HL-60/S4 (cell line): Measurements from ENCODE around the gene ZNF75A.
"Not testable (repeated sequence)": the region's sequence is repeated elsewhere in the genome, so short reads cannot be mapped to it uniquely, and the experiment has no call there.

Experiments
- in situ Hi-C: fragments of 300-500 bp; cut with MboI; formaldehyde crosslinking; loops from 2 replicates; pipeline ENCODE4 v1.14.3; 2022; ENCODE audit warnings: low sequenced_read_pairs

The ZNF75A gene

DNA sequence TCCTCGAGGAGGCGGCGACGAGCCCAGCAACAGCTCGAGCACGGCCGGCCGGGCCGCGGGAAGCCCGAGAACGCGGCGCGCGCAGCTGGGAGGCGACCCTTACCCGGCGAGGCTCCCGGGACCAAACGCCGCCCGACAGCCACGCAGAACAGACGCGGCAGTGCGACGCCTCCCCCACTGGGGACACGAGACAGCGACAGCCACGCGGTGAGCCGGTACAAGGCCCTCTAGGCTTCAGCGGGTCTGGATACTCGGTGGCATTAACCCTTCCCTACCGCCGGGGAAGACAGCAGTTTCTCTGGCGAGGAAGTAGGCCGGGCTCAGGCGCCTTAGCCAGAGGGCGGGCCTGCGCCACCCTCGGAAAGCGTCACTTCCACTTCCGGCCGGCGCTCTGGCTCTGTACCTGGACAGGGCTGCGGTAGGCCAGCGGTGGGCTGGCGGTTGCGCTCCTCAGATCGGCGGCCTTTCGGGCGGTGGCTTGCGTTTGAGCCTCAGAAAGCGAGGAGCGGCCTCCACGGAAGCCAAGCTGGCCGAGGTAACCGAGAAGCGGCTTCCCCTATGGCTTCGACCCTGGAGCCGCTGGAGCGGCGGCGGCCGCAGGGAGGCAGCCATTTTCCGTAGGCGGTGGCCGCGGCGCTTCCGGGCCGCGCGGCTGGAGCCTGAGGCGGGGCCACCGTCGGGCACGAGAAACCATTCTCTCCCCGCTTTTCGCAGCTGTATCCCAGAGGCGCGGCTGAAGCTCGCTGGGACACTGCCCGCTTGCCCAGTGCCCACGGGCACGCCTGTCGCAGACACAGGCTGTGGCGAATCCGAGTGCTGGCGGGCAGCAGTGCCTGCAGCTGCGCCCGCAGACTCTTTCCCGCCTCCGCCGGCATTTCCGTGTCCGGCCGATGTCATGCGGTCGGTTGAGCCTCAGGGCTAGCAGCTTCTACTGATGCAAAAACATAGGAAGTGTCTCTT, at the start of gene ZNF75A, which contains the start of gene TIGD7:
ZNF75A (plus strand) TSS at position 389 of the 960 bp plus-strand sequence. CDS start 2,932 bp downstream, outside the sequence.
TIGD7 (minus strand) TSS at position 322 of the 960 bp plus-strand sequence. CDS start 4,816 bp downstream, outside the sequence.
- in situ Hi-C loops, result no loop called here

DNA sequence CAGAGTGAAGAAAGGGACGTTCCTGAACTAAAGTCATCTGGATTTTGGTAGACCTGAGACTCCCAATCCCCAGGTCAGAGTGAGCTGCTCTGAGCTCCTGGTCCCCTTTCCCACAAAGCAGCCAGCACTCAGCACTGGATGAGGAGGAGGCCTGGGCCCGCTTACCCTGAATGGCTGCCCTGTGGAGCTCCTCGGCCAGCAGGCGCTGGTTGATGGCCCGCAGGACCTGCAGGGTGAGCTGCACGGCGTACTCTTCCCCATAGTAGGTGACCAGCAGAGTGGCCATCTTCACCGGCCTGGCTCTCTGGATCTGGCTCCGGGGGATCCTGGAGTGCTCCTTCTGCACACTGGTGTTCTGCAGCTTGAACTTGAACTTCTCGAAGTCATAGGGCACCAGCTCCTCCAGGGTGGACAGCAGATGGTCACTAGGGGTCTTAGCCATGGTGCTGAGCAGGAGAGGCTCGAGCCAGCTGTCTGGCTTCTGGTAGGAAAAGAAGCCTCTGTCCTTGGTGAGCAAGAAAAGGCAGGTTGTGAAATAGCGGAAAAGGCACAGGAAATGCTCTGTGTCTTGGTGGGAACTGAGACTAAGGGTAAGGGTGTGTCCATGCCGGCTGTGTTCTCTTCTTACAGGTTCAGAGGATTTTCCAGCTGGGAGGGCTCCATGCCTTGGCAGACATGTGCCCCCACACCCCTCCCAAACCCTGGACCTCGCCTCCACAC, 49.0 kb upstream of the ZNF75A start, which contains the start of gene MEFV:
MEFV (minus strand) TSS at position 488 of the 720 bp plus-strand sequence; CDS start at position 442, 46 bp downstream.
- in situ Hi-C loops, result no loop called here

DNA sequence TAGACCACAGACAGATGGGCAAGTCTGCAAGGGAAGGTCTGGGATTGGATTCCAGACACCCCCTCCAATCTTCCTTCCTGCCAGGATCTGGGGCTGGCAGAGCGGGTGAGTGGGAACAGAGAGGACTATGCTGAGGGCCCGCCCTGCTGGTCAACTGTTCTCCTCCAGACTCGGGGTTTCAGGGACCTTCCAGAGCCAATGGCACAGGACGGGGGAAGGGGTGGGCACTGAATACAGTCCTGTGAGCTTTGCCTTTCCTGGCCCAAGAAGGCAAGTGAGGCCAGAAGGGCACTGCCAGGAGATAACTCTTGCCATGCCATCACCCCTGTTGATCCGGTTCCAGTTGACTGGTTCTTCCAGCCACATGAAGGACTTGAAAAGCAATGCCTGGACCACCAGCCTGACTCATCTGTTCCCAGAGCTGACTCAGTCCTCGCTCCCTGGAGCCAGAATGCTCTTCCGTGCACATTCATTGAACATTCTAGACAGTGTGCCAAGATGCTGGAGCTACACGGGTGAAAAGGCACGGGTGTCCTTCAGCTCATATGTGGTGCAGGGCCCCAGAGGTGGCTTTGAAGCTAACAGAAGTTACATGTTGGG, 48.3 kb upstream of the ZNF75A start:
- in situ Hi-C loops, result no loop called here

DNA sequence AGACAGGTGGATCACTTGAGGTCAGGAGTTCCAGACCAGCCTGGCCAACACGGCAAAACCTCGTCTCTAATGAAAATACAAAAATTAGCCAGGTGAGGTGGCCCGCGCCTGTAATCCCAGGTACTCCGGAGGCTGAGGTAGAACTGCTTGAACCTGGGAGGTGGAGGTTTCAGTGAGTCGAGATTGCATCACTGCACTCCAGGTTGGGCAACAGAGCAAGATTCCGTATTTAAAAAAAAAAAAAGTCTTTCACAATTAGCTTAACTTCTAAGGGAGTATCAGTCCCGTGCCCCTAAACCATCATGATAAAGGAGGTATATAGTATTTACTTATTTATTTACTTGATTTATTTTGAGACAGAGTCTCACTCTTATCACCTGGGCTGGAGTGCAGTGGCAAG, 45.5 kb upstream of the ZNF75A start:
- in situ Hi-C loops, result no loop called here

DNA sequence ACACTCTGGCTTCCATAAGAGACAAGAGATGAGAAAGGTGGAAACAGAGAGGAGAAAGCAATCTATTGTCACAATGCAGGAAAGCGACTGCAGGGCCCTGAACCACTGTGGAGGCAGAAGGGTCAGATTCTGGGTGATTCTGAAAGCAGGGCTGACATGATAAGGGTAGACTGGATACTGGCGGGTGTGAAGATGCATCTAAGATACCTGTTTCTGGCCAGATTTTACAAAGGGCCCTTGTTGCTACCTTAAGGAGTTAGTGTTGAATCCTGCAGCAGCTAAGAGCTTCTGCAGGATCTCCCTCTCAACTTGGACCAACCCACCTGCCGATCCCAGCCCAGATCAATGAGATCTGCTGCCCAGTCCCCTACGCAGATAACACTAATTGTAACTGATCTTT, 42.8 kb upstream of the ZNF75A start:
- in situ Hi-C loops, result no loop called here

DNA sequence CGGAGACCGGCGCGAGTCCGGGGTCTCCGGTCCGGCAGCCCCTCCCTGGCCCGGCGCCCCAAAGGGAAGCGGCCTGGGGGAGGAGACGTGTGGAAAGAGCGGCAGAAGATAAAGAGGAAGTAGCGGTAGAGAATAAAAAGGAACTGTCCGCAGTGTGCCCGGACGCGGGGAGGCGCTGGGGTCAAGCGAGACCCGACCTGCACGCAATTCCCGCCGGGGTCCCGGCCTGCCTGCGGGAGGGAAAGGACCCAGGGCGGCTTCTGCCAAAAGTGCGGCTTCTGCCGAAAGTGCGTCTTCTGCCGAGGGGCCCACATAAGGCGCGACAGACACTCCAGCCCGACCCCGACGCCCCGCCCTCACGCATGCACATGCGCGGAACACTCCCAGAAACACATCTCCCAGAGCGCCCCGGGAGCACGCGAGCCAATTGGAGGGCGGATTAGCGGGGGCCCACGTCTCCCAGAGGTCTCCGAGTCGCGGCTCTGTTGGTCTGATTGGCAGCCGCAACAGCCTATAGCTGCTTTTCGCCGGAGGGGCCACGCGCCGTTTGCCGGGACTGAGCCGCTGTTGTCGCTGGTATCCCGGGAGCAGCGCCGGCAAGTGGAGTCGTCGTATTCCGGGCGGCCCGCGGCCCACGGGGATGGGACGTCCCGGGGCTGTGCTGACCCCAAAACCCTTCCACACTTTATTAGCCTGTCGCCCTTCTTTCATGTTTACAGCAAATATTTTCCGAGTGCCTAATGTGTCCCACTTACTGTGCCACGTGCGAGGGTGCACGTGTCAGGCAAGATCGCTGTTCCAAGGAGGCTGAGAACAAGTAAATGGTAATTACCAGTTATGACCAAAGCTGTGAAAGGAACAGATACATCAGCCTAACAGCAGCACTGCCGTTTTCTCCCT, 40.9 kb upstream of the ZNF75A start:
- in situ Hi-C loops, result no loop called here

DNA sequence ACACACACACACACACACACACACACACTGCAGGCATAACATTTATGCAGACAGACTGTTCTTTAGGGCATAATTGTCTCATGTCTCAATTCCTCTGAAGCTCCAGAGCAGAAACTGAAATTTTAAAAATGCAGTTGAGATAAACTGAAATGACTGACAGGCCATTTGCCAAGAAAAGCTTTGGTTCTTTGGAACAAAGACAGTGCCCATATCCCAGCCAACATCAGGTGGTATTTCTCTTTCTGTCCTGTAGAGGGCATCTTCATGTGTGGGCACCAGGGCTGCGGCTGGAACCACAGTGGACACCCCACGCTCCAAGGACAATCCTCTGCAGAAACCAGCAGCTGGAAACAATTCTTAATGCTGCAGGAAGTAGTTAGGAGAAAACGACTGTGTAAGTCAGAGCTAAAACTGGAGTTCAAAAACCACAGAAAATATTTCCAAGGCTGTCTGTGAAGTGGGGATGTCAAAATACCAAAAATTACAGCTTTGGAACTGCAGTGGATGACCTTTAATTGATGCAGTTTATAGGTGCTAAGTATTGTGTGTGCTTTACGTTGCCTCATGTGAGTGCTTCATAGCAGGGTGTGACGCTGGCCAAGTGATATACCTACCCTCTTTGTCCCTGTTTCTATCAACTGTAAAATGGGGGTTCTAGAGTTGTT, 38.3 kb upstream of the ZNF75A start:
- in situ Hi-C loops, result no loop called here

DNA sequence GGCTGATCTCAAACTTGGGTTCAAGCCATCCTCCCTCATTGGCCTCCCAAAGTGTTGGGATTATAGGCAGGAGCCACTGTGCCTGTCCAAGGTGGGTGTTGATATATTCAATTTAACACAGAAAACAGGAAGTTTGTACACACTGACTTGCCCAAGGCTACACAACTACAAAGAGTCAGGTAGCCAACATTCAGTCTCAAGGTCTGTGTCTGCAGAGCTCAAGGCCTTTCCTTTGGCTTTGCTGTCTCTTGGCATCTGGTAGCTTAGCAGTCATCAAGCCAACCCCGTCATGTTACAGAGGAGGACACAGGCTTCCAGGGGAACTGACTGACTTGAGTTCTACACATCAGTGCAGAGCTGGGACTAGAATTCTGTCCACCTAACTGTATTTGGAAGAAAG, 37.0 kb upstream of the ZNF75A start:
- in situ Hi-C loops, result no loop called here

DNA sequence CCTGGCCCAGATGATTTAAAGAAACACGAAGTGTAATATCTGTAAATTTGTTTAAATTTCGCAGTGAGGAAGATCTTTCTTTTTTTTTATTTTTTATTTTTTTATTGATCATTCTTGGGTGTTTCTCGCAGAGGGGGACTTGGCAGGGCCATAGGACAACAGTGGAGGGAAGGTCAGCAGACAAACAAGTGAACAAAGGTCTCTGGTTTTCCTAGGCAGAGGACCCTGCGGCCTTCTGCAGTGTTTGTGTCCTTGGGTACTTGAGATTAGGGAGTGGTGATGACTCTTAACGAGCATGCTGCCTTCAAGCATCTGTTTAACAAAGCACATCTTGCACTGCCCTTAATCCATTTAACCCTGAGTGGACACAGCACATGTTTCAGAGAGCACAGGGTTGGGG, 34.6 kb upstream of the ZNF75A start:
- in situ Hi-C loops, result not testable (repeated sequence)

DNA sequence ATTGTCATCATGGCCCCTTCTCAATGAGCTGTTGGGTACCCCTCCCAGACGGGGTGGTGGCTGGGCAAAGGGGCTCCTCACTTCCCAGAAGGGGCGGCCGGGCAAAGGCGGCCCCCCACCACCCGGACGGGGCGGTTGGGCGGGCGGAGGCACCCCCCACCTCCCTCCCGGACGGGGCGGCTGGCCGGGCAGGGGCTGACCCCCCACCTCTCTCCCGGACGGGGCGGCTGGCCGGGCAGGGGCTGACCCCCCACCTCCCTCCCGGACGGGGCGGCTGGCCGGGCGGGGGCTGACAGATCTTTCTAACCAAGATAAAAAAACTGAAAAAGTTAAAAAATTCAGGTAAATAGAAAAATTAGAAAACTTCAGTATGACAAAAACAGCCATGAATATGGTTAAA, 34.0 kb upstream of the ZNF75A start:
- in situ Hi-C loops, result not testable (repeated sequence)

DNA sequence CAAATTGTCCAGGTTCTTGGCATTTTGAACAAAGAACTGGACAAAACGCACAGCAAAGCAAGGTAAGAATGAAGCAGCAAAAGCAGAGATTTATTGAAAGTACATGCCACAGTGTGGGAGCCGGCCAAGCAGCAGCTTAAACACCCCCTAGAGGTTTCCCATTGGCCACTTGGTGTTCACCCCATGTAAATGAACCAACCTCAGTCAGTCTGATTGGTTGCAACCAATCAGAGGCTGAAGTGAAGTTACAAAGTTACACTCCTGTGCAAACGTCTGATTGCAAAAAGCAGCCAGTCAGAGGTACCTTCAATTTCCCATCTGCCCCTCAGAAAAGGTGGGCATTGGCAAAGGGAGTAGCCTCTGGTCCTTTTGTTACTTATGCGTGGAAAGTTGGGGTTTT, 30.8 kb upstream of the ZNF75A start:
- in situ Hi-C loops, result no loop called here

DNA sequence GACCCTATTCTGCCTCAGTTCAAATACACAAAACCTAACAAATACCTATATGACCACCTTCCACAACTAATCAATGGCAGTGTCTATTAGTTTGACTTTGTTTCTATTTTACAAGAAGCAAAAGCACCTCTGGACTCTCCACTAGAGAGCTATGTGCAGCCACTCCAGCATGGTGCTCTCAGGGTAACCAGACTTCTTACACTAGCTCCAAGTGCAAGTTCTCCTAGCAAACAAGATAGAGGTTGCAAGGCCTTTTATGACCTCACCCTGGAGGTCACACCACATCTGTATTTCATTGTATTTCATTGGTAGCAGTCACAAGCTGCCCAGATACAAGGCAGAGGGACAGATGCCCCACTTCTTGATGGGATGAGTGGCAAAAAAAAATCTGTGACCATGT, 30.4 kb upstream of the ZNF75A start:
- in situ Hi-C loops, result no loop called here

DNA sequence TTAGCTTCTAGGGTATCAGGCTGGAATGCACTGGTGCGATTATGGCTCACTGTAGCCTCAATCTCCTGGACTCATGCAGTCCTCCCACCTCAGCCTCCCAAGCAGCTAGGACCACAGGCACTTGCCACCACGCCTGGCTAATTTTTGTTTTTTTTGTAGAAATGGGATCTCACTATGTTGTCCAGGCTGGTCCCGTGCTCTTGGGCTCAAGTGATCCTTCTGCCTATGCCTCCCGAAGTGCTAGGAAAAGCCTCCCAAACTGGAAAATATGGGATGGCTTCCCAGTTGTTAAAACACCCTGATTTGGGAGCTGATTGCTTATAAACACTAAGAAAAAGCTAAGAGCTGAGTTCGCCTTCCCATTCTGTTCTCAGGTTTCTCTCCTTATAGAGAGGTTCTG, 28.6 kb upstream of the ZNF75A start:
- in situ Hi-C loops, result no loop called here

DNA sequence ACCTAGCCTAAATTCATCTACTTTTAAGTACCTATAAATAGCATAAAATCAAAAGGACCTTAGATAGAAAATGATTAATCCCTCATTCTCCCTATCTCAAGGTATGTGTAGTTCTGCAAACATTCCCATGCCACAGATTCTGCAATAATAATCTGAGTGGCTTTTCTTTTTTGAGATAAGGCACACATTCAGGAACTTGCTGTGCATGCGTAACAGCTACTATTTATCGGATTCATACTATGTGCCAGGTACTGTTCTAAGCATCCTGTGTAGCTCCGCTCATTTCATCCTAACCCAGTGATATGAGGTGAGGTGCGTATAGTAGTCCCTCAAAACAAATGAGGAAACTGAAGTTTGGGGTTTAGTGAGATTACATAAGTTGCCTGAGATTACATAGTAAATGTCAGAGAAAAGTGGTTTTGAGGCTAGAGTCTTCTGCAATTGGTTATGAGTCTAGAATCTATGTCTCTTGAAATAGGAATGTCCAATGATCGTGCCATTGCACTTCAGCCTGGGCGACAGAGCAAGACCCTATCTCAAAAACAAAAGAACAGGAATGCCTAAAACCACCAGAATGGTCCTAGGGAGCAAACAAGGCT, 24.0 kb upstream of the ZNF75A start:
- in situ Hi-C loops, result no loop called here

DNA sequence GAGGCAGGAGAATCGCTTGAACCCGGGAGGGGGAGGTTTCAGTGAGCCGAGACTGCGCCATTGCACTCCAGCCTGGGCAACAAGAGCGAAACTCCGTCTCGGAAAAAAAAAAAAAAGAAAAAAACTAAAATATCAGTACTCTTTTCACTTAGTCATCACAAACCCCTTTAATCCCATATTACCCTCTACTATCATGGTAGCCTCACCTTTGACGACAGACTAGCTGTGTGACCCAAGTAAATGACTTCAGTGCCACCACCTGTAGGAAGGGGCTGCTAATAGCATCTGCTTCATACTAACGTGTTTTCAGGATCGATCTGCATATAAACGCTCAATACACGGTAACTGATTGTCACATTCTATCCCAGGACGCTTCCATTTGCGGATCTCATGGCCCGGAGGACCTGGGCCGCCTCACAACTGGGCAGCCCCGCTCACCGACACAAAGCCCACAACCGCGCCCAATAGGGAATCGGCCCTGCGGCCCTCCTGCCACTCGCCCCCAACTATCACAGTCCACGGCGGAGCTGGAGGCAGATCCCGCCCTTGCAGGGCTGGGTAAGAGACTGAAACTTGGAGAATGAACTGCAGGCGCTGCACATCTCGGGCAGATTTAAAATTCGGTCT, 23.1 kb upstream of the ZNF75A start:
- in situ Hi-C loops, result no loop called here

DNA sequence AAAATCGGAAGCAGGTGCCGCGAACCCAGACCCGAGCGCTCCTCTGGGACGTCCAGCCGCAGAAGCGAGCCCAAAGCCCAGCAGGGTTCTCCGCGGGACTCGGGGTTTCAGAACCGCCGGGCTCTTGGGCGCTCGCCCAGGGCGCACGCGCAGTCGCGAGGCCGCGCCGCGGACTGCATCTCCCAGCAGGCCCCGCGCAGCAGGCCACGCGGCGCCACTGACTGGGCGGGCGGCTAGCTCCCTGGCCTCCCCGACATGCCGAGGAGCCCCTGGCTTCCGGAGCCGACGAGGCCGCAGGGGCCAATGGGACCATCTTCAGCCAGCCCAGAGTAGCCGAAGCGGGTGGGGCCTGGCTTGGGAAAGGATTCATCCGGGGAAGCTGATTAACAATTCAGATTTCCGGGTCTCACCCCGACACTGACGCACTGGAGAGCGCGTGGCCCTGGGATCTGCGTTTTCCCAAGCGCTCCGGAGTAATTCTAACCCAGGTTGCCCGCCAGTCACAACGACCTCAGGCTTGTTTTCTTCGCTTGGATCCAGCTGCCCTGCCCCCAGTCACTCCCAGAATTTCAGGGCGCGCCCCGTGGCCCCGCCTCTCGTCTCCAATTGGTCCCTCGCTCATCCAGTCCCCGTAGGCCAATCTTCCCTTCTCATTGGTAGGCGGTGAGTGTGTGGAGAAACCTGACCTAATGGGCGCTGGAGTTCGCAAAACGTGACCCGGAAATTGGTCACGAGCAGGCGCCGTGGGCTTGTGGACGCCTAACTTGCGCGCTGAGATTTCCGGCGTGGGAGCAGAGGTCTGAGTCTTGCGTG, 22.4 kb upstream of the ZNF75A start, which contains the start of gene ZNF263:
ZNF263 (plus strand) TSS at position 762 of the 813 bp plus-strand sequence. CDS start 328 bp downstream, outside the sequence.
- in situ Hi-C loops, result no loop called here

DNA sequence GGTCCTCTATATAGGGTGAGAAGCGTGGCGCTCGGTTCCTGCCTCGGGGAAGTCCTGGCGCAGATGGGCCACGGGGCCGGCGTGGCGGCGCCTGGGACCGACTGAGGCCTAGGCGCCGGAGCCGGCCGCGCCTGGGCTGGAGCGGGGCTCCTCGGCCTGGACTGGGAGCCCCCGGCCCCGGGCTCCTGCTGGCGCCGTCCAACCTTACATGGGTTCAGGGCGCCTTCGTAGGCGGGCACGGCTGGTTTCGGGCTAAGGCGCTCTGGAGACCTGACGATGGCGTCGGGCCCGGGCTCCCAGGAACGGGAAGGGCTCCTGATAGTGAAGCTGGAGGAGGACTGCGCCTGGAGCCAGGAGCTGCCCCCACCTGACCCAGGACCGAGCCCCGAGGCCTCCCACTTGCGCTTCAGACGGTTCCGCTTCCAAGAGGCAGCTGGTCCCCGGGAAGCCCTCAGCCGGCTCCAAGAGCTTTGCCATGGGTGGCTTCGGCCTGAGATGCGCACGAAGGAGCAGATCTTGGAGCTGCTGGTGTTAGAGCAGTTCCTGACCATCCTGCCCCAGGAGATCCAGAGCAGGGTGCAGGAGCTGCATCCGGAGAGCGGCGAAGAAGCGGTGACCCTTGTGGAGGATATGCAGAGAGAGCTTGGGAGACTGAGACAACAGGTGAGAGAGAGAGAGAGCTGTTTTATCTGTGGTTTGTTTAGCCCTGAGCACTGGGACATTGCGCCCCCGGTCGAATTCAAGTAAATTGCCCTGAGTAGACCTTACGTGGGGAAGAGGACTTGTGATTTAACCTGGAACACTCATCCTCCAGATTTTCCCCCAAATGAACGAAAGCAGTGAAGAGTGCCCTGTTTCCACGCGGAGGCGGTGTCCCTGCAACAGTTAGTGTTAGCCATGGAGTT, 21.5 kb upstream of the ZNF75A start:
- in situ Hi-C loops, result no loop called here
